ENCODE results near the gene TRIM75. TPM values are rescaled to one million over a fixed set of nuclear protein-coding genes. Genes with fewer than 3 reads are reported as not detected.

TRIM75 gene
- total RNA-seq = not detected

GRCh38 chr4:165053645-165054044, at the start of gene TRIM75:
TSS of gene TRIM75 (plus strand) at chr4:165053866. CDS start at chr4:165059148, 5,282 bp downstream.
- Histone ChIP-seq H3K4me1 (no peaks in the 10 kb centered on the region), H3K36me3 (no peaks in the 10 kb centered on the region), H3K27ac (no peak within 1 kb of the TSS), H3K27me3 (no peaks in the 10 kb centered on the region), H3K4me3 (no peak within 1 kb of the TSS), H3K9me3 (no peaks in the 10 kb centered on the region)
- TF ChIP-seq CTCF (IDR thresholded peaks at IDR 0.05) = no peak
- no peak for TF ChIP-seq POLR2AphosphoS5 (IDR thresholded peaks at IDR 0.05)
- no peak for TF ChIP-seq EP300 (IDR thresholded peaks at IDR 0.05)
- TF ChIP-seq POLR2A (IDR thresholded peaks at IDR 0.05) = no peak
- DNase-seq (ENCODE audit: low spot score in 2 of 2) = no peak
- 81% methylated on average over 6 of the region's 6 CpGs for WGBS

- 69% methylated on average over 6 of the region's 6 CpGs for whole genome bisulfite sequencing
- DNase-seq (ENCODE audit: low spot score in 2 of 2) = no peak
- Histone ChIP-seq H3K27me3 (no peaks in the 10 kb centered on the region), H3K27ac (no peak overlapping the region), H3K4me3 (no peak overlapping the region), H3K36me3 (no peaks in the 10 kb centered on the region), H3K4me1 (no peaks in the 10 kb centered on the region), H3K9me3 (no peaks in the 10 kb centered on the region)
- TF ChIP-seq EP300 (IDR thresholded peaks at IDR 0.05) (no peak), CTCF (IDR thresholded peaks at IDR 0.05) (no peak), POLR2A (IDR thresholded peaks at IDR 0.05) (no peak), POLR2AphosphoS5 (IDR thresholded peaks at IDR 0.05) (no peak)
These were observed 48.2 kb upstream of the TRIM75 start for GRCh38 chr4:165005352-165005925.

GRCh38 chr4:165006456-165006855, 47.2 kb upstream of the TRIM75 start:
- Histone ChIP-seq H3K9me3 (no peaks in the 10 kb centered on the region), H3K4me1 (no peaks in the 10 kb centered on the region), H3K27ac (no peak overlapping the region), H3K4me3 (no peak overlapping the region), H3K36me3 (no peaks in the 10 kb centered on the region), H3K27me3 (no peaks in the 10 kb centered on the region)
- no peak for TF ChIP-seq CTCF (IDR thresholded peaks at IDR 0.05)
- no peak for TF ChIP-seq EP300 (IDR thresholded peaks at IDR 0.05)
- TF ChIP-seq POLR2A (IDR thresholded peaks at IDR 0.05) = no peak
- no peak for TF ChIP-seq POLR2AphosphoS5 (IDR thresholded peaks at IDR 0.05)
- WGBS = 63% methylated on average over 9 of the region's 9 CpGs
- DNase-seq (ENCODE audit: low spot score in 2 of 2) = no peak

- H3K9me3 ChIP-seq = no peaks in the 10 kb centered on the region
- 75% methylated on average over 5 of the region's 5 CpGs for WGBS
- TF ChIP-seq POLR2AphosphoS5 (IDR thresholded peaks at IDR 0.05) (no peak), EP300 (IDR thresholded peaks at IDR 0.05) (no peak), CTCF (IDR thresholded peaks at IDR 0.05) (no peak), POLR2A (IDR thresholded peaks at IDR 0.05) (no peak)
- no peaks in the 10 kb centered on the region for H3K27me3 ChIP-seq
- no peaks in the 10 kb centered on the region for H3K4me1 ChIP-seq
- H3K4me3 ChIP-seq = no peak overlapping the region
- DNase-seq (ENCODE audit: low spot score in 2 of 2) = no peak
- no peak overlapping the region for H3K27ac ChIP-seq
- no peaks in the 10 kb centered on the region for H3K36me3 ChIP-seq
These were observed 46.8 kb upstream of the TRIM75 start for GRCh38 chr4:165006886-165007285.

- DNase-seq (ENCODE audit: low spot score in 2 of 2) = no peak
- Histone ChIP-seq H3K27me3 (no peaks in the 10 kb centered on the region), H3K9me3 (no peaks in the 10 kb centered on the region), H3K36me3 (no peaks in the 10 kb centered on the region), H3K4me3 (no peak overlapping the region), H3K27ac (no peak overlapping the region), H3K4me1 (no peaks in the 10 kb centered on the region)
- TF ChIP-seq POLR2AphosphoS5 (IDR thresholded peaks at IDR 0.05) (no peak), EP300 (IDR thresholded peaks at IDR 0.05) (no peak), CTCF (IDR thresholded peaks at IDR 0.05) (no peak), POLR2A (IDR thresholded peaks at IDR 0.05) (no peak)
- WGBS = 85% methylated on average over 5 of the region's 5 CpGs
These were observed 44.0 kb upstream of the TRIM75 start for GRCh38 chr4:165009493-165010227.

Measured in suprapubic skin (tissue), 4 donors.